ENCODE data around the gene BHMT.

The BHMT gene

GRCh38 chr5:79111387-79111959 lies at the start of gene BHMT:
BHMT (plus strand) TSS chr5:79111809; CDS start chr5:79111886, 77 bp downstream.
- DNase-seq (ENCODE audit: low read depth, low spot score) = no peak

DNA sequence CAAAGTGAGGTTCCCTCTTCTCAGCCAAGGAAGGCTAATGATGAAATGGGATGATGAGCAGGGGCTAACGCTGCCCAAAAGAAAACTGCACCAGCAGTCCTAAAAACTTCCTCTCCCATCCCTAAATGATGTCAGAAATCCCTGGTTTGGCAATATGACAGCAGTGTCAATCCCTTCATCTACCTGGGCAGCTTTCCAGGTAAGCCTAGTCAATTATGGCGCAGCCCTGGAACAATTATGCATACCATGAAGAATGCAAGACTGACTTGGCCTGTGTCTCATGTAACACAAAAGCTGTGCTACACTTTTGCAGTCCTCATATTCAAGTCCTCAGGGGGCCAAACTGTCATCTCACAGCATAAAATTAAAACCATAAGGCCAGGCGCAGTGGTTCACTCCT lies 49.2 kb upstream of the BHMT start:
- DNase-seq (ENCODE audit: low read depth, low spot score) = no peak

GRCh38 chr5:79069488-79070349 lies 41.9 kb upstream of the BHMT start, which contains the start of the genes BHMT2 and DMGDH:
BHMT2 (plus strand) TSS chr5:79069767; CDS start chr5:79069783, 16 bp downstream.
DMGDH (minus strand) TSS chr5:79069674; CDS start chr5:79069620, 54 bp downstream.
- no peak for DNase-seq (ENCODE audit: low read depth, low spot score)

- DNase-seq (ENCODE audit: low read depth, low spot score) = no peak
These were observed 41.3 kb upstream of the BHMT start for GRCh38 chr5:79070350-79070667.

DNA sequence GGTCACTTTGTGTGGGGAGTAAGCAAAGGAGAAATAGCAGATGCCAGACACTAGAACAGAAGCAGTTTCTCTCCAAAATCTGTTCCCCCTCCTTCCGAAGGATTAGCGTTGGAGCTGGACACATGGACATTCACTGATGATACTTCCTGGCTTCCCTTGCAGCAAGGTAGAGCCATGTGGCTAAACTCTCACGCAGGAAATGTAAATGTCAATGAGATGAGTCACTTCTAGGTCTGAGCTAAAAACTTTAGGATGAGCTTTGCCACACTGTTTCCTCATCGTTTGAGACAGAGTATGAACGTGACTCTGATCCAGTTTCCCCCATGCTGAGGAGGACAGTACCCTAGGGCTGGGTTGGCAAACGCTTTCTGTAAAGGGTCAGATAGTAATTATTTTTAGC lies 37.0 kb upstream of the BHMT start:
- no peak for DNase-seq (ENCODE audit: low read depth, low spot score)

DNA sequence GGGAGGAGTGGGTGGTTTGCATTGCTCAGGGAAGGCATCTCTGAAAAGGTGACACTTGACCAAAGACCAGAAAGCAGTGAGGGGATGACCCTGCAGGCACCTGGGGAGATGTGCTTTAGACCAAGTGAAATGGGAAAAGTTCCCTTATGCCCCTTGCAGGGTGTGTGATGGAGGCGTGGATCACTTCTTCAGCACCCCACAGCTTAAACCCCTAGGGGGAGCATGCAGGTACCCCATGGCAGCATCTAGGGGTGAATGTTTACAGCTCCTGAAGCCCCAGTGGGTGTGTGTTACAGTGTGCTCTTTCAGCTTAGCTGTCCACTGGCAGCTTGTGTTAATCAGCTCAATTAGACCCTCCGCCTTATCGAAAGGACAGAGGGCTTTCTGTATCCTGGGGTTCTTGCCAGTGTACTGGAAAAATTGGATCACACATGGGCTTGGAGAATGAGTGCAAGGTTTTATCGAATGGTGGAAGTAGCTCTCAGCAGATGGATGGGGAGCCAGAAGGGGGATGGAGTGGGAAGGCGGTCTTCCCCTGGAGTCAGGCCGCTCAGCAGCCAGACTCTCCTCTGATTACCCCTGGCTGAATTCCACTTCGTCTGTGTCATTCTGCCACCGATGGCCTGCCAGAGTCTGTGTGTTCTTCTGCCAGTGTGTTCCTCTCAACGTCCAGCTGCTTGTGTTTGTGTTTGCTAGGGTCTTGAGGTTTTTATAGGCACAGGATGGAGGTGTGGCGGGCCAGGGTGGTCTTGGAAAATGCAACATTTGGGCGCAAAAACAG lies 35.8 kb upstream of the BHMT start:
- no peak for DNase-seq (ENCODE audit: low read depth, low spot score)

GRCh38 chr5:79076819-79077218 lies 34.8 kb upstream of the BHMT start:
- no peak for DNase-seq (ENCODE audit: low read depth, low spot score)

GRCh38 chr5:79077680-79078365 lies 33.8 kb upstream of the BHMT start:
- DNase-seq (ENCODE audit: low read depth, low spot score) = no peak

GRCh38 chr5:79080804-79081203 lies 30.8 kb upstream of the BHMT start:
- DNase-seq (ENCODE audit: low read depth, low spot score) = no peak

DNA sequence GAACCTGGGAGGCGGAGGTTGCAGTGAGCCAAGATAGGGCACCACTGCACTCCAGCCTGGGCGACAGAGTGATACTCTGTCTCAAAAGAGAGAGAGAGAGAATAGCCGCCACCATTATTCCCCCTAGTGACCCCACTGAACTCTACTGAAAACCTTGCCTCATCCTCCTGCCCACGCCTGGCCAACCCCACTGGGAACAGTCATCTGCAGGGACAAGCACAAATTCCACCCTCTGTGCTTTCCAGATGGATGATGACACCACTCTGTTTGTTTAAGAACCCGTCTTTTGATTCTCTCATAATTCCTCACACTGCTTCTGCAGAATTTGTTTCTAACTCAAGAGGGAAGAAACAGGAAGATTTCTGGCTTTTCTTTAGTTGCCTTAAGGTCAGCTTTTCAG lies 29.8 kb upstream of the BHMT start:
- no peak for DNase-seq (ENCODE audit: low read depth, low spot score)

- no peak for DNase-seq (ENCODE audit: low read depth, low spot score)
These were observed 25.5 kb upstream of the BHMT start for GRCh38 chr5:79086116-79086515.

- DNase-seq (ENCODE audit: low read depth, low spot score) = no peak
These were observed 23.1 kb upstream of the BHMT start for GRCh38 chr5:79088507-79088906.

DNA sequence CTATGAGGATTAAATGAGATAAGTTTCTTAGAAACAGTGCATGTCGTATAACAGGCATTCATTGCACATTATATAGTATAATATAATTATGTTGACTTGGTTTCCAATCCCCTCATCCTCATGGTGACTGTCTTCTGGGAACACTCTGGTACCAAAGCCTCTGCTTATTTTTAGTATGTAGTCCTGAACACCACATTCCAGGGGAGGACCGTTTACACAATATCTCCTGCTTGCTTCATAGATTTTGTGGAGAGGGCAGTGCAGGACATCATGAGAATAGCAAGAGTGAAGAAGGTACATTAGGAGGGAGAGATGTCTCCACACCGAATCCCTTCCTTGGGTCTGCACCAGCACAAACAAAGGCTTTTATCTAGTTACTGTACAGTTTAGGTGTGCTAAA lies 20.5 kb upstream of the BHMT start:
- DNase-seq (ENCODE audit: low read depth, low spot score) = no peak

DNA sequence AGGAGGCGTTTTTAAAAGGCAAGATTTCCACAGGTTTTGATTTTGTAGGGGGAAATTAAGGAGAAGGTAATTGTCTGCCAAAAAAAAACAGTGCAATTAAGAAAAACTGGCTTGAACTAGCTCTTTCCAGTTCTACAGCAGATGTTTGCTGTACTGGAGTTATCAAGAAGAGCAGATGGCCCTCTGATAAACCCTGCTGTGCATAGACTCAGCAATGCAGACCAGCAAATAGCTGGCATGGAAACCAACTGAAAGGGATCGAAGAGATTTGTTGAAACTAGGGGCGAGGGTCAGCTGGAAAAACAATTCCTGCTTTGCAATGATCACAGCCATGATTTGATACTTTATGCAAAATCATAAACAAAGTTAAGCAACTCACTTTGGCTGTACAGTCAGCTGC lies 17.8 kb upstream of the BHMT start:
- no peak for DNase-seq (ENCODE audit: low read depth, low spot score)

DNA sequence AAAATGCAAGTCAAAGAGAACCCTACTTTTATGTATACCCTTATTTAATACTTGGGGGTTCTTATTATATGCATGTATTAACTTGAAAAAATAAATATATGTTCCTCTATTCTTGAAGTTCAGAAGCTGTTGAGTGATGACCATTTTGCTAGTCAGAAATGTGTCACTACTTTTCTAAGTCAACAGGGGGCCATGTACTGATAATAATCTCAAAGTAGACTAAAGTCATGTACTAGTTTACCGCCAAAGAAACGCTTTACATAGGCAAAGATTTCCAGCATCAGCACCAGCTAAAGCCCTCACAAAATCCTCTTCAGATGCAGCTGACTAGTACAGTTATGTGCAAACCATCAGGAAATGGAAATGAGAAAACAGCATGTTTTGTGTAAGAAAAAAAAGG lies 5.7 kb upstream of the BHMT start:
- no peak for DNase-seq (ENCODE audit: low read depth, low spot score)

DNA sequence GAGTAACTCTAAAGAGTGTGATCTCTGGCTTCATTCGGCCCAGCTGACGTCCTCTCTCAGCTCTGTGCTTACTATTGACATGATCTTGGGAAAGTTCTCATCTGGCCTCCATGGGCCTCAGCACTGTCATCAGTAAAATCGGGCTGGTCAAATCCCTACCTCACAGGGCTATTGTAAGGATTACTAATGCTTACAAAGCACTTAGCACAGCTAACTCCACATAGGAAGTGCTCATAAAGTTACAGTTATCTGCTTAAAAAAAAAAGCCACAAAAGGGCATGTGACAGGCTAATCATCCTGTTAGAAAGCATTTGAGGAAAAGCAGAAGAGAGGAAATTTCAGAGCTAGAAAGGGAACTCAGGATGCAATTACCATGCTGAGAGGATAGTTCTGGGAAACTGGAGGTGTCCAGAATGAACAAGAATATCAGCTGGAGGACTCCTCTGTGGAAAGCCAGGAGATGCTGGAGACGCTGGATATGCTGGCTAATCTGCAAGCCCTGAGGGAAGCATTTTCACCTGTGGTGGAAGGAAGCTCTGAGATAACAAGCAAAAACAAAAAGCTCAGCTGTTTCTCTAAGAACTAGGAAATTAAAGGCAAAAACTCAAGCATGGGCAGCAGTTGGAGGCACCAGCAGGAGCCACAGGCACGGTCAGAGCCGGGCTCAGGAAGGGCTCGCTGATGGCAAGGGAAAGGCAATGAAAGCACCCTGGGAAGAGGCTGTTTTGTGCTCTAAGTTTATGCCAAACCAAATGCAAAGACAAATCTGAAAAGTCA lies 4.4 kb upstream of the BHMT start:
- DNase-seq (ENCODE audit: low read depth, low spot score) = no peak

DNA sequence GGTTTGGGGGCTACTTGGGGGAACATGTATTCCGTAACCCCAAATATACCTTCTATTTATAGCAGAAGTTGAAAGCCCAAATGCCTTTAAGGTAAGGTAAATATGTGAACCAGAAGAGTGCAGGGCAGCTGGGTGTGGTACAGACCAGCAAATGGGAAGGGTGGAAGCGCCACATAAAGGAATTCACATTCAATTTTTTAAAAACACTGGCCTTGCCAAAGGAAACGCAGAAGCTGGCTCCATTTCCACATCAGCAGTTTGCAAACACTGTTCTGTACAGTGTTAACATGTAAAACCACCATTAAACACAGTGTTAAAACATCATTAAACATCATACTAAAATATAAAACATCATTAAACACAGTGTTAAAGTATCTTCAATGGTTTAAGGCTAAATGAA lies 3.5 kb upstream of the BHMT start:
- DNase-seq (ENCODE audit: low read depth, low spot score) = no peak

DNA sequence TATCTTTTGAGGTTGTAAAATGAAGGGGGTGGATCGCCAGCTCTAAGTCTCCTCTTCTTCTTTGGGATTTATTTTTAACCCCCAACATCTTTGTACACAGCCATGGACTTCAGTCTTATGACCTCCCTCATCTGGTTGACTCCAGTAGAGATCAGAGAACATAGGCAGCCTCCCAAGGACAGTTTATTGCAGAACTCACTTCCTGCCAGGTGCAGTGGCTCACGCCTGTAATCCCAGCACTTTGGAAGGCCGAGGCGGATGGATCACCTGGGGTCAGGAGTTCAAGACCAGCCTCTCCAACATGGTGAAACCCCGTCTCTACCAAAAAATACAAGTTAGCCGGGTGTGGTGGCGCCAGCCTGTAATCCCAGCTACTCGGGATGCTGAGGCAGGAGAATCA lies 2.8 kb upstream of the BHMT start:
- DNase-seq (ENCODE audit: low read depth, low spot score) = no peak

DNA sequence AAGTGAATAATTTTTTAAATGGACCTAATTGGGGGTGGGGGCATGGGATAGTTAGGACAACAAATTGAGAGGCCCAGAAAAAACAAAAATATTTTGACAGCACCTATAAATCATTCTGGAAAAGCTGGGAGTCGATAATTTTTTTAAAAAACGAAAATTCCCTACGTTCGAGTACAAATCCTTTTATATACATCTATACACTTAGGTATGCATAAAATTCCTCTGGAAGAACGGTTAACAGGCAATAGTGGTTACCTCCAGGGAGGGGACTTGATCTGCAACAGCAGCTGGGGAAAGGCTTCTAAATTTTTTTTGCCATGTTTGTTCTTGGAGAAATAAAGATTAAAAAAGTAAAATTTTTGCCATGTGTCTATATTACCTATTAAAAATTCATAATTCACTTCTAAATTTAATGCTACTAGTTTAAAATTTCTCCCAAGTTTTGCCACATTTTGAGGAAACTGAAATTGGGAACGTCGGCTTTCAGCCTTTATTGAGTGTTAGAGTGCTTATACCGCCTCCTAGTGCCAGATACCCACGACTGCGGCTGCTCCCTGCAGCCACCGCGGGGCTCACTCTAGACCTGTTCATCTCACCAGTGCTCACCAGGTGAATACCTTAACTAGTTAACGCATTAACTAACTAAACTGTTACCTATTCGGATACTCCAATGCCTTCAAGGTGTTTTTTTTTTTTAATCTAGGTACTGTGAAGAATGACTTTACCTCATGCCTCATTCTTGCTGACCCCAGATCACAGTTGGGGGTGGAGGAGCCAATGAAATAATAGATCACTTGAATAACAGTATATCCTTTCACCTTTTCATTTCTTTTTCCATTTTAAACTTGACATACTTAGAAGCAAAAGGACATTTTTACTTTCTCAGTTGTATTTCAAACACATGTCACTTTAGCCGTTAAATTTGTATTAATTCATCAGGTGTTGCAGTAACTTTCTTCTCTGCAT lies 1.8 kb upstream of the BHMT start:
- no peak for DNase-seq (ENCODE audit: low read depth, low spot score)
